Measurements from ENCODE around the gene CD36.

CD36 gene

DNA sequence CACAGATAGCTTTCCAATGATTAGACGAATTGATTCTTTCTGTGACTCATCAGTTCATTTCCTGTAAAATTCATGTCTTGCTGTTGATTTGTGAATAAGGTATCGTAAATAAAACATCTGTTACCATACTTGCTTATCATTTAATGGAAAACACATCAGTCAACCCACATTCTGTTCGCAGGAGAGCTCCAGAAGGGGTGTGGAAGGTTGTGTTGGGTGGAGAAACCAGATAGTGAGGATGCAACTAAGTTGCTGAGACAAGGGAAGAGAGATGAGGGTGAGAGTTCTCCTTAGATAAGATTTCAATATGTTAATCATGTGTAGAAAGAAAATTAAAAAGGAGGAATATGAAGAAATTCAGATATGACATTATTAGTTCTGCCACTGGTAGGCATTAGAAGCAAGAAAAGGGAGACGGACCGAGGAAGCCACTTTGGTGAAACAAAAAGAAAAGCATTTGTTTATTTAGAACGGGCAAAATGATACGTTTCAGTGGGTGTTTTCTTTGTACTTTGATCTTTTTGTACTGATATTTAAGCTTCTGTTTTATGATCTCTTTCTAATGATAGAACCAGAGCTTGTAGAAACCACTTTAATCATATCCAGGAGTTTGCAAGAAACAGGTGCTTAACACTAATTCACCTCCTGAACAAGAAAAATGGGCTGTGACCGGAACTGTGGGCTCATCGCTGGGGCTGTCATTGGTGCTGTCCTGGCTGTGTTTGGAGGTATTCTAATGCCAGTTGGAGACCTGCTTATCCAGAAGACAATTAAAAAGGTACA is 7.8 kb downstream of the CD36 start:
- Histone ChIP-seq H3K4me1 (ENCODE audit: insufficient read depth, low read length) (no peaks in the 10 kb centered on the region), H3K36me3 (ENCODE audit: insufficient read depth, low read length) (no peaks in the 10 kb centered on the region), H3K4me3 (ENCODE audit: low read length) (no peak overlapping the region), H3K9me3 (ENCODE audit: low read length) (no peaks in the 10 kb centered on the region), H3K27me3 (ENCODE audit: insufficient read depth, low read length) (no peaks in the 10 kb centered on the region), H2AFZ (ENCODE audit: low read depth, low read length) (no peak overlapping the region)

DNA sequence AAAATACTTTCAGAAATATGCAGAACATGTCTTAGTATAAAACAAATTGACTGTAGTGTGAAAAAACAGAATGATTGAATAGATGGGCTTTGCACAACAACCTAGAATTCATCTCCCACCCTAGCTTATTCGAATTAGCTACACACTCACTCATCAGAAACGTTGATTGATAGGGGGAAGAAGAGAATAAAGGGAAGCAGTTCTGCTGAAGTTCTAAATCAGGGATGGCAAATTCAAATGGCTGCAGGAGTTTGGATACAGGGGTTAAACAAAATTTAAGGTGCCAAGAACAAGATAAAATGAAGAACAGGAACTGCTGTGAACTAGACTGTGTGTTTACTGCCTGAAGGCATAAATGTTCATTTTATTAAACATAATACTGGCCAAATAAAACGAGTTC is 9.0 kb downstream of the CD36 start:
- Histone ChIP-seq H3K27me3 (ENCODE audit: insufficient read depth, low read length) (no peaks in the 10 kb centered on the region), H3K4me1 (ENCODE audit: insufficient read depth, low read length) (no peaks in the 10 kb centered on the region), H3K4me3 (ENCODE audit: low read length) (no peak overlapping the region), H3K9me3 (ENCODE audit: low read length) (no peaks in the 10 kb centered on the region), H3K36me3 (ENCODE audit: insufficient read depth, low read length) (no peaks in the 10 kb centered on the region), H2AFZ (ENCODE audit: low read depth, low read length) (no peak overlapping the region)

GRCh38 chr7:80648031-80648600 is 9.7 kb downstream of the CD36 start:
- Histone ChIP-seq H3K27me3 (ENCODE audit: insufficient read depth, low read length) (no peaks in the 10 kb centered on the region), H3K36me3 (ENCODE audit: insufficient read depth, low read length) (no peaks in the 10 kb centered on the region), H3K4me3 (ENCODE audit: low read length) (no peak overlapping the region), H2AFZ (ENCODE audit: low read depth, low read length) (no peak overlapping the region), H3K9me3 (ENCODE audit: low read length) (no peaks in the 10 kb centered on the region), H3K4me1 (ENCODE audit: insufficient read depth, low read length) (no peaks in the 10 kb centered on the region)

- Histone ChIP-seq H3K4me1 (ENCODE audit: insufficient read depth, low read length) (no peaks in the 10 kb centered on the region), H3K27me3 (ENCODE audit: insufficient read depth, low read length) (no peaks in the 10 kb centered on the region), H3K4me3 (ENCODE audit: low read length) (no peak overlapping the region), H3K36me3 (ENCODE audit: insufficient read depth, low read length) (no peaks in the 10 kb centered on the region), H2AFZ (ENCODE audit: low read depth, low read length) (no peak overlapping the region), H3K9me3 (ENCODE audit: low read length) (no peaks in the 10 kb centered on the region)
Measured at GRCh38 chr7:80649011-80649410, 10.6 kb downstream of the CD36 start.

- Histone ChIP-seq H3K36me3 (ENCODE audit: insufficient read depth, low read length) (no peaks in the 10 kb centered on the region), H3K4me1 (ENCODE audit: insufficient read depth, low read length) (no peaks in the 10 kb centered on the region), H3K9me3 (ENCODE audit: low read length) (no peaks in the 10 kb centered on the region)
Measured at GRCh38 chr7:80650030-80650429, 11.6 kb downstream of the CD36 start.

DNA sequence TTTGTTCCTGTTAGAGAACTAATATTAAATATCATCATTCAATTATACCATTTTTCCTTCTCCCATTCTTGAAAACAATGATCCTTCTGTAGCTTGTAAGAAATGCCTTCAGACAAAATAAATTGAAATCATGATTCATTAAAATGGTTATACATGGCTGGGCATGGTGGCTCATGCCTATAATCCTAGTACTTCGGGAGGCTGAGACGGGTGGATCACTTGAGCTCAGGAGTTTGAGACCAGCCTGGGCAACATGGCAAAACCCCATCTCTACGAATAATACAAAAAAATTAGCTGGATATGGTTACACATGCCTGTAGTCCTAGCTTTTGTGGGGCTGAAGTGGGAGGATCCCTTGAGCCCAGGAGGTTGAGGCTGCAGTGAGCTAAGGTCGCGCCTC is 13.0 kb downstream of the CD36 start:
- Histone ChIP-seq H3K9me3 (ENCODE audit: low read length) (no peaks in the 10 kb centered on the region), H3K27me3 (ENCODE audit: insufficient read depth, low read length) (no peaks in the 10 kb centered on the region), H3K4me3 (ENCODE audit: low read length) (no peak overlapping the region), H3K4me1 (ENCODE audit: insufficient read depth, low read length) (no peaks in the 10 kb centered on the region), H3K36me3 (ENCODE audit: insufficient read depth, low read length) (no peaks in the 10 kb centered on the region), H2AFZ (ENCODE audit: low read depth, low read length) (no peak overlapping the region)

More at GRCh38 chr7:80650030-80650429, 11.6 kb downstream of the CD36 start:
- no peaks in the 10 kb centered on the region for H3K27me3 ChIP-seq (ENCODE audit: insufficient read depth, low read length)
- H2AFZ ChIP-seq (ENCODE audit: low read depth, low read length) = no peak overlapping the region
- H3K4me3 ChIP-seq (ENCODE audit: low read length) = no peak overlapping the region

DNA sequence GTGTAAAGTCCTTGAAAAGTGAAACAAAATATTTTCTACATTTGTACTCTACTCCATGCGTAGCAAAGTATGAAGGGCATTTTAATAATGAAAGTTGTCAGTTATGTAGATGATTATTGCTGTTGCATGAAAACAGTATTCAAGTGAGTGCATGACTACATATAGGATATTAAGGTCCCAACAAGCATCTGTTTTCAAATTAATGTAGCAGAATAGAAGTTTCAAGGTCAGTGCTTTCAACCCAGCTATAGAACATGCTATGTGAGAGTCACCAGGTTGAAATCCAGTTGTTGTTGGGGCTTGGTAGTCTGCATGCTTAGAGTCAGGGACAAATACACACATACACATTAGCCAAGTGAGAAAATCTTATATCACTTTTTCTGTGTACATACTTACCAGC is 14.8 kb downstream of the CD36 start:
- Histone ChIP-seq H3K36me3 (ENCODE audit: insufficient read depth, low read length) (no peaks in the 10 kb centered on the region), H3K27me3 (ENCODE audit: insufficient read depth, low read length) (no peaks in the 10 kb centered on the region), H3K9me3 (ENCODE audit: low read length) (no peaks in the 10 kb centered on the region), H2AFZ (ENCODE audit: low read depth, low read length) (no peak overlapping the region), H3K4me3 (ENCODE audit: low read length) (no peak overlapping the region), H3K4me1 (ENCODE audit: insufficient read depth, low read length) (no peaks in the 10 kb centered on the region)

- Histone ChIP-seq H2AFZ (ENCODE audit: low read depth, low read length) (no peak overlapping the region), H3K27me3 (ENCODE audit: insufficient read depth, low read length) (no peaks in the 10 kb centered on the region), H3K4me3 (ENCODE audit: low read length) (no peak overlapping the region), H3K9me3 (ENCODE audit: low read length) (no peaks in the 10 kb centered on the region), H3K36me3 (ENCODE audit: insufficient read depth, low read length) (no peaks in the 10 kb centered on the region), H3K4me1 (ENCODE audit: insufficient read depth, low read length) (no peaks in the 10 kb centered on the region)
Measured at GRCh38 chr7:80654887-80655340, 16.5 kb downstream of the CD36 start.

DNA sequence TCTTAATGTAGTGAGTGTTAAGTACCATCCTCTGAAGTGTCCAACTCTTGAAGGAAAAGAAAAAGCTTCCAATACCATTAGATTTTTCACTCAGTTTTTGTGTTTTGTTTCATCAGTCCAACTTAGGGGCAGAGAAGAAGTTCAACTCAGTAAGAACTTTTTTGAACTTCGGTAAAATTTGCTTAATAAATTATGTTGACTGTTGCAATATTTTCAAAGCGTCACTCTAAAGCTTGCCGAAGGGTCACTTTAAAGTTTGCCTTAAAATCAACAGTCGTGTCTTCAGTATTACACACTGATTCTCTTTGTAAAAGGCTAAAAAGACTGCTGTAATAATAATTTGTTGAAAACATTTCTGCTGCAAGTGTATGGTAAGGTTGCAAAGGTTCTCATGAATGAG is 17.6 kb downstream of the CD36 start:
- Histone ChIP-seq H3K4me1 (ENCODE audit: insufficient read depth, low read length) (no peaks in the 10 kb centered on the region), H2AFZ (ENCODE audit: low read depth, low read length) (no peak overlapping the region), H3K27me3 (ENCODE audit: insufficient read depth, low read length) (no peaks in the 10 kb centered on the region), H3K4me3 (ENCODE audit: low read length) (no peak overlapping the region), H3K36me3 (ENCODE audit: insufficient read depth, low read length) (no peaks in the 10 kb centered on the region), H3K9me3 (ENCODE audit: low read length) (no peaks in the 10 kb centered on the region)

DNA sequence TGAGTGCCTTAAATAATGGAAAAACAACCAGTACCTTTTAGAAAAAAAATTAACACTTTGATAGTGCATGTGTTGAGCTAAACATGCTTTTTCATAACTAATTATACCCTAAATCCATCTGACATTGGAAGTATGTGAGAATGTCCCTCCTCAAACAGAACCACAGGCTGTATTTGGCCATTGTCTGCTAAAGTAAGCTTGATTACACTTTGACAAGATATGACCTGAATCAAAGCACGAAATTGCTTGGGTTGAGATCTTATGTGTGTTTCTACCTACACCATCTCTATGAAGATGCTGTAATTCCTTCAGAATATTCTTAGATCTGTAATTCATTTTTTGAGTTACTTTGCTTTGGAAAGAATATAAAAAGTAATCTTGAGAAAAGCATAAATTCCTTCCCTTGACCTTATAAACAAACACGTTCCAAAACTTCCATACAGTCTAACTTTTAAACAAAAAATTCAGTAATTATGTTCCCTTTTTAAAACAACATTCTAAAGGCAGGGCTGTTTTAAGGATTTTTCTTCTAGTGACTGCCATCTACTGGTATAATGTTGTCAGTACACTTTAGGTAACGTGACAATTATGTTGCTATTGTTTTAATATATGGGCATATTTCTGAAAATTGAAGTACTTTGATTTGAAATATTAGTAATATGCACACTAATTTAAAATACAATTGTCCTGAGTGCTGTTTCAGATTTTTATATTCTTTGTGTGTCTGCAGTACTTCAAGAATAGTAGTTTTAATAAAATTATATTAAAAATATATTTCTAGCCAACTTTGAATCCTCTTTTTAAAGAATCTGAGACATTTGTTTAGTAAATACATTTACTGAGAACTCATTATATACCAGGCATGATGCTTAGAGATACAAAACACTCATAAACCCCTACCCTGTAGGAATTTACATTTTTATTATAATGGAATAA is 20.9 kb downstream of the CD36 start:
- Histone ChIP-seq H3K4me3 (ENCODE audit: low read length) (no peak overlapping the region), H2AFZ (ENCODE audit: low read depth, low read length) (no peak overlapping the region), H3K9me3 (ENCODE audit: low read length) (no peaks in the 10 kb centered on the region), H3K36me3 (ENCODE audit: insufficient read depth, low read length) (no peaks in the 10 kb centered on the region), H3K4me1 (ENCODE audit: insufficient read depth, low read length) (no peaks in the 10 kb centered on the region), H3K27me3 (ENCODE audit: insufficient read depth, low read length) (no peaks in the 10 kb centered on the region)

DNA sequence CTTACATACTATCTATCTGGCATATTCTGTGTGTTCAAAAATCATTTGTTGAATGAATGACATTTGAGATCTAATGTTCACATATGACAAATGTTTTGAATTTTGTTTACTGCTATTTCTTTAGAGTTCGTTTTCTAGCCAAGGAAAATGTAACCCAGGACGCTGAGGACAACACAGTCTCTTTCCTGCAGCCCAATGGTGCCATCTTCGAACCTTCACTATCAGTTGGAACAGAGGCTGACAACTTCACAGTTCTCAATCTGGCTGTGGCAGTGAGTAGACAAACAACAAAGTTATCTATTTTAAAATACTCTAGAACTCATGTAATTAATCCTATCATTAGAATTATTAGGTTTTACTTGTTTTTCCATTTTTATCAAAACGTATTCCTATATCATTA is 22.5 kb downstream of the CD36 start:
- no peaks in the 10 kb centered on the region for H3K36me3 ChIP-seq (ENCODE audit: insufficient read depth, low read length)
- H3K4me3 ChIP-seq (ENCODE audit: low read length) = no peak overlapping the region
- no peak overlapping the region for H2AFZ ChIP-seq (ENCODE audit: low read depth, low read length)
- H3K4me1 ChIP-seq (ENCODE audit: insufficient read depth, low read length) = no peaks in the 10 kb centered on the region
- H3K9me3 ChIP-seq (ENCODE audit: low read length) = no peaks in the 10 kb centered on the region
- no peaks in the 10 kb centered on the region for H3K27me3 ChIP-seq (ENCODE audit: insufficient read depth, low read length)

GRCh38 chr7:80661729-80662128 is 23.3 kb downstream of the CD36 start:
- no peak overlapping the region for H3K4me3 ChIP-seq (ENCODE audit: low read length)
- no peaks in the 10 kb centered on the region for H3K4me1 ChIP-seq (ENCODE audit: insufficient read depth, low read length)
- H3K9me3 ChIP-seq (ENCODE audit: low read length) = no peaks in the 10 kb centered on the region
- no peaks in the 10 kb centered on the region for H3K27me3 ChIP-seq (ENCODE audit: insufficient read depth, low read length)
- H3K36me3 ChIP-seq (ENCODE audit: insufficient read depth, low read length) = no peaks in the 10 kb centered on the region
- H2AFZ ChIP-seq (ENCODE audit: low read depth, low read length) = no peak overlapping the region

- H3K4me3 ChIP-seq (ENCODE audit: low read length) = no peak overlapping the region
- H3K27me3 ChIP-seq (ENCODE audit: insufficient read depth, low read length) = no peaks in the 10 kb centered on the region
- no peak overlapping the region for H2AFZ ChIP-seq (ENCODE audit: low read depth, low read length)
- H3K4me1 ChIP-seq (ENCODE audit: insufficient read depth, low read length) = no peaks in the 10 kb centered on the region
- no peaks in the 10 kb centered on the region for H3K9me3 ChIP-seq (ENCODE audit: low read length)
- H3K36me3 ChIP-seq (ENCODE audit: insufficient read depth, low read length) = no peaks in the 10 kb centered on the region
Measured at GRCh38 chr7:80662252-80662651, 23.8 kb downstream of the CD36 start.
